Prostate gland (tissue), 2 donors: Measurements from ENCODE around the gene GLIS2.

ENCODE experiments used
- POLR2A ChIP-seq: fragments of 450-650 bp; IDR thresholded peaks from one replicate; pipeline ENCODE4 v1.6.1; 2016; ENCODE audit warnings: antibody characterized with exemption, mild to moderate bottlenecking
- POLR2AphosphoS5 ChIP-seq: sonication (generic); formaldehyde crosslinking; IDR thresholded peaks from one replicate; pipeline ENCODE4 v1.6.1; 2017; ENCODE audit warnings: antibody characterized with exemption
- TF ChIP-seq, protein P1 (sequence below), 4 experiments: fragments of 200-600 bp in 2 of 4; fragments of 450-650 bp in 2 of 4; sonication (generic) in 2 of 4; IDR thresholded peaks; 1 replicate in 3 of 4; 2 replicates in 1 of 4; pipeline ENCODE4 v1.5.1; 2016 to 2019; ENCODE audit warnings: antibody characterized with exemption in 4 of 4, mild to moderate bottlenecking in 2 of 4, moderate library complexity in 2 of 4

DNA sequence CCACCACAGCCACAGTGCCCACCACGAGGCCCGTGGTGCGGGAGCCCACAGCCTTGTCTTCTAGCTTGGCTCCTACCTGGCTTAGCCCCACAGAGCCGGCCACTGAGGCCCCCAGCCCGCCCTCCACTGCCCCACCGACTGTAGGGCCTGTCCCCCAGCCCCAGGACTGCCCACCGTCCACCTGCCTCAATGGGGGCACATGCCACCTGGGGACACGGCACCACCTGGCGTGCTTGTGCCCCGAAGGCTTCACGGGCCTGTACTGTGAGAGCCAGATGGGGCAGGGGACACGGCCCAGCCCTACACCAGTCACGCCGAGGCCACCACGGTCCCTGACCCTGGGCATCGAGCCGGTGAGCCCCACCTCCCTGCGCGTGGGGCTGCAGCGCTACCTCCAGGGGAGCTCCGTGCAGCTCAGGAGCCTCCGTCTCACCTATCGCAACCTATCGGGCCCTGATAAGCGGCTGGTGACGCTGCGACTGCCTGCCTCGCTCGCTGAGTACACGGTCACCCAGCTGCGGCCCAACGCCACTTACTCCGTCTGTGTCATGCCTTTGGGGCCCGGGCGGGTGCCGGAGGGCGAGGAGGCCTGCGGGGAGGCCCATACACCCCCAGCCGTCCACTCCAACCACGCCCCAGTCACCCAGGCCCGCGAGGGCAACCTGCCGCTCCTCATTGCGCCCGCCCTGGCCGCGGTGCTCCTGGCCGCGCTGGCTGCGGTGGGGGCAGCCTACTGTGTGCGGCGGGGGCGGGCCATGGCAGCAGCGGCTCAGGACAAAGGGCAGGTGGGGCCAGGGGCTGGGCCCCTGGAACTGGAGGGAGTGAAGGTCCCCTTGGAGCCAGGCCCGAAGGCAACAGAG is 66.3 kb downstream of the GLIS2 start:
- no peak for TF ChIP-seq POLR2A
- TF ChIP-seq, protein P1, sequence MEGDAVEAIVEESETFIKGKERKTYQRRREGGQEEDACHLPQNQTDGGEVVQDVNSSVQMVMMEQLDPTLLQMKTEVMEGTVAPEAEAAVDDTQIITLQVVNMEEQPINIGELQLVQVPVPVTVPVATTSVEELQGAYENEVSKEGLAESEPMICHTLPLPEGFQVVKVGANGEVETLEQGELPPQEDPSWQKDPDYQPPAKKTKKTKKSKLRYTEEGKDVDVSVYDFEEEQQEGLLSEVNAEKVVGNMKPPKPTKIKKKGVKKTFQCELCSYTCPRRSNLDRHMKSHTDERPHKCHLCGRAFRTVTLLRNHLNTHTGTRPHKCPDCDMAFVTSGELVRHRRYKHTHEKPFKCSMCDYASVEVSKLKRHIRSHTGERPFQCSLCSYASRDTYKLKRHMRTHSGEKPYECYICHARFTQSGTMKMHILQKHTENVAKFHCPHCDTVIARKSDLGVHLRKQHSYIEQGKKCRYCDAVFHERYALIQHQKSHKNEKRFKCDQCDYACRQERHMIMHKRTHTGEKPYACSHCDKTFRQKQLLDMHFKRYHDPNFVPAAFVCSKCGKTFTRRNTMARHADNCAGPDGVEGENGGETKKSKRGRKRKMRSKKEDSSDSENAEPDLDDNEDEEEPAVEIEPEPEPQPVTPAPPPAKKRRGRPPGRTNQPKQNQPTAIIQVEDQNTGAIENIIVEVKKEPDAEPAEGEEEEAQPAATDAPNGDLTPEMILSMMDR (IDR thresholded peaks at IDR 0.05): no peak
- no peak for TF ChIP-seq POLR2AphosphoS5
